HG03095 (cell line): ENCODE data around the gene TOLLIP.
"Not testable (repeated sequence)": the region's sequence is repeated elsewhere in the genome, so short reads cannot be mapped to it uniquely, and the experiment has no call there.

ENCODE experiments used
- ATAC-seq: cut with Tn5 transposase; IDR thresholded peaks from one replicate; pipeline ENCODE4 v1.9.1; 2021; ENCODE audit warnings: moderate library complexity; ENCODE audit not compliant: unreplicated experiment

The TOLLIP gene

GRCh38 chr11:1251236-1251770, 58.1 kb downstream of the TOLLIP start:
- ATAC-seq, result no peak

DNA sequence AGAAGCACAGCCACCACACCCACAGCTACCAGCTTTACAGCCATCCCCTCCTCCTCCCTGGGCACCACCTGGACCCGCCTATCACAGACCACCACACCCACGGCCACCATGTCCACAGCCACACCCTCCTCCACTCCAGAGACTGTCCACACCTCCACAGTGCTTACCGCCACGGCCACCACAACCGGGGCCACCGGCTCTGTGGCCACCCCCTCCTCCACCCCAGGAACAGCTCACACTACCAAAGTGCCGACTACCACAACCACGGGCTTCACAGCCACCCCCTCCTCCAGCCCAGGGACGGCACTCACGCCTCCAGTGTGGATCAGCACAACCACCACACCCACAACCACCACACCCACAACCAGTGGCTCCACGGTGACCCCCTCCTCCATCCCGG, 59.0 kb downstream of the TOLLIP start:
- ATAC-seq, result not testable (repeated sequence)

GRCh38 chr11:1248951-1249350, 60.5 kb downstream of the TOLLIP start:
- not testable (repeated sequence) for ATAC-seq

DNA sequence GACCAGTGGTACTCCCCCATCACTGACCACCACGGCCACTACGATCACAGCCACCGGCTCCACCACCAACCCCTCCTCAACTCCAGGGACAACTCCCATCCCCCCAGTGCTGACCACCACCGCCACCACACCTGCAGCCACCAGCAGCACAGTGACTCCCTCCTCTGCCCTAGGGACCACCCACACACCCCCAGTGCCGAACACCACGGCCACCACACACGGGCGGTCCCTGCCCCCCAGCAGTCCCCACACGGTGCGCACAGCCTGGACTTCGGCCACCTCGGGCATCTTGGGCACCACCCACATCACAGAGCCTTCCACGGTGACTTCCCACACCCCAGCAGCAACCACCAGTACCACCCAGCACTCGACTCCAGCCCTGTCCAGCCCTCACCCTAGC, 62.4 kb downstream of the TOLLIP start:
- not testable (repeated sequence) for ATAC-seq

DNA sequence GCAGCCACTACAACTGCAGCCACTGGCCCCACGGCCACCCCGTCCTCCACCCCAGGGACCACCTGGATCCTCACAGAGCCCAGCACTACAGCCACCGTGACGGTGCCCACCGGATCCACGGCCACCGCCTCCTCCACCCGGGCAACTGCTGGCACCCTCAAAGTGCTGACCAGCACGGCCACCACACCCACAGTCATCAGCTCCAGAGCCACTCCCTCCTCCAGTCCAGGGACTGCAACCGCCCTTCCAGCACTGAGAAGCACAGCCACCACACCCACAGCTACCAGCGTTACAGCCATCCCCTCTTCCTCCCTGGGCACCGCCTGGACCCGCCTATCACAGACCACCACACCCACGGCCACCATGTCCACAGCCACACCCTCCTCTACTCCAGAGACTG, 63.1 kb downstream of the TOLLIP start:
- ATAC-seq, result not testable (repeated sequence)

DNA sequence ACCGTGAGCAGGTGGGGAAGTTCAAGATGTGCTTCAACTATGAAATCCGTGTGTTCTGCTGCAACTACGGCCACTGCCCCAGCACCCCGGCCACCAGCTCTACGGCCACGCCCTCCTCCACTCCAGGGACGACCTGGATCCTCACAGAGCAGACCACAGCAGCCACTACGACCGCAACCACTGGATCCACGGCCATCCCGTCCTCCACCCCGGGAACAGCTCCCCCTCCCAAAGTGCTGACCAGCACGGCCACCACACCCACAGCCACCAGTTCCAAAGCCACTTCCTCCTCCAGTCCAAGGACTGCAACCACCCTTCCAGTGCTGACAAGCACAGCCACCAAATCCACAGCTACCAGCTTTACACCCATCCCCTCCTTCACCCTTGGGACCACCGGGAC, 63.7 kb downstream of the TOLLIP start:
- ATAC-seq, result not testable (repeated sequence)

GRCh38 chr11:1244557-1244956, 64.9 kb downstream of the TOLLIP start:
- ATAC-seq, result not testable (repeated sequence)

DNA sequence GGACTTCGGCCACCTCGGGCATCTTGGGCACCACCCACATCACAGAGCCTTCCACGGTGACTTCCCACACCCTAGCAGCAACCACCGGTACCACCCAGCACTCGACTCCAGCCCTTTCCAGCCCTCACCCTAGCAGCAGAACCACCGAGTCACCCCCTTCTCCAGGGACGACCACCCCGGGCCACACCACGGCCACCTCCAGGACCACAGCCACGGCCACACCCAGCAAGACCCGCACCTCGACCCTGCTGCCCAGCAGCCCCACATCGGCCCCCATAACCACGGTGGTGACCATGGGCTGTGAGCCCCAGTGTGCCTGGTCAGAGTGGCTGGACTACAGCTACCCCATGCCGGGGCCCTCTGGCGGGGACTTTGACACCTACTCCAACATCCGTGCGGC, 65.9 kb downstream of the TOLLIP start:
- not testable (repeated sequence) for ATAC-seq

GRCh38 chr11:1242751-1243150, 66.7 kb downstream of the TOLLIP start:
- not testable (repeated sequence) for ATAC-seq

GRCh38 chr11:1242289-1242688, 67.1 kb downstream of the TOLLIP start:
- ATAC-seq, result no peak

- ATAC-seq, result no peak
These were observed 67.7 kb downstream of the TOLLIP start for GRCh38 chr11:1241706-1242105.

DNA sequence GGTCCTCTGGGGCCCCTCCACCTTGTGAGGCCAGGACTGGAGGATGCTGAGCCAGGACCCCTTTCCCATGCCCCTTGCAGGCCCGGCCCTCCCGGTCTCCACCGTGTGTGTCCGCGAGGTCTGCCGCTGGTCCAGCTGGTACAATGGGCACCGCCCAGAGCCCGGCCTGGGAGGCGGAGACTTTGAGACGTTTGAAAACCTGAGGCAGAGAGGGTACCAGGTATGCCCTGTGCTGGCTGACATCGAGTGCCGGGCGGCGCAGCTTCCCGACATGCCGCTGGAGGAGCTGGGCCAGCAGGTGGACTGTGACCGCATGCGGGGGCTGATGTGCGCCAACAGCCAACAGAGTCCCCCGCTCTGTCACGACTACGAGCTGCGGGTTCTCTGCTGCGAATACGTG, 68.7 kb downstream of the TOLLIP start:
- no peak for ATAC-seq

- ATAC-seq, result no peak
These were observed 69.7 kb downstream of the TOLLIP start for GRCh38 chr11:1239596-1240205.

GRCh38 chr11:1238767-1239595, 70.5 kb downstream of the TOLLIP start:
- ATAC-seq, result no peak

- ATAC-seq, result no peak
These were observed 71.6 kb downstream of the TOLLIP start for GRCh38 chr11:1237851-1238250.

DNA sequence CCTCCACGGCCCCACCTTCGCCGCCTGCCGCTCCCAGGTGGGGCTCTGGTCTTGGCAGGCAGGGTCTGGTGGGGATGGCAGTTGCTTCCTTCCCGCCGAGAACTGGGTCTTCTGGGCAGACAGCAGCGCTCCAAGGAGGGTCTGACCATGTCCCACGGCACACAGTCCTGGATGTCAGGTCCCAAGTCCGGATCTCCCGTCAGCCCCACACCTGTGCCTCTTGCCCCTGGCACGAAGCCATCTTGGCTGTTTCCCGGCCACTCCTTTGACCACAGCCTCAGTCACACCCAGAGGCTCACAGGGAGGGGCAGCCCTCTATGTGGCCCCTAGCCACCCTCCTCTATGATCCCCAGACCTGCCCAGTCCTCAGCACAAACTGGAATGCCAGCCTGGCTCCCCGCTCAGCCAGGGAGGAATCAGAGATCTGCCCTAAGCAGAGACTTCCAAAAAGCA, 72.3 kb downstream of the TOLLIP start:
- ATAC-seq, result no peak

DNA sequence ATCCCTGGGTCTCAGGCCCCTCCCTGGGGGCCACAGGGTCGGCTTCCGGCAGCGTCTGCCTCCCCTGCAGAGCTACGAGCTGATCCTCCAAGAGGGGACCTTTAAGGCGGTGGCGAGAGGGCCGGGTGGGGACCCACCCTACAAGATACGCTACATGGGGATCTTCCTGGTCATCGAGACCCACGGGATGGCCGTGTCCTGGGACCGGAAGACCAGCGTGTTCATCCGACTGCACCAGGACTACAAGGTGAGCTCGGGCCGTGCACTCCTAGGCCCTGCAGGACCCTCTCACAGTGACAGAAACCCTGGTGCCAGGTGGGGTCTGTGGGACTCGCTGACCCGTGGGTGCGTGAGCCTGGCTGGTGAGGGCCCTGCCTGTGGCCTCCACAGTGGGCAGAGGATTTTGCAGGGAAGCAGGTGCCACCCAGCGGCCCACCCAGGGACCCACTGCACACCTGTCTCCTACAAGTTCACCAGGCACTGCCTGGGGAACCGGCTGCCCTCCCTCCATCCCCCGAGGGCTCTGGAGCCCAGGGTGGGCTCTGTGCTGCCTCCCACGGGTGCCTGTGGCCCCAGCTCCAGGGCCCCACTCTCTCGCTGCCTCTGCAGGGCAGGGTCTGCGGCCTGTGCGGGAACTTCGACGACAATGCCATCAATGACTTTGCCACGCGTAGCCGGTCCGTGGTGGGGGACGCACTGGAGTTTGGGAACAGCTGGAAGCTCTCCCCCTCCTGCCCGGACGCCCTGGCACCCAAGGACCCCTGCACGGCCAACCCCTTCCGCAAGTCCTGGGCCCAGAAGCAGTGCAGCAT, 72.9 kb downstream of the TOLLIP start:
- no peak for ATAC-seq

DNA sequence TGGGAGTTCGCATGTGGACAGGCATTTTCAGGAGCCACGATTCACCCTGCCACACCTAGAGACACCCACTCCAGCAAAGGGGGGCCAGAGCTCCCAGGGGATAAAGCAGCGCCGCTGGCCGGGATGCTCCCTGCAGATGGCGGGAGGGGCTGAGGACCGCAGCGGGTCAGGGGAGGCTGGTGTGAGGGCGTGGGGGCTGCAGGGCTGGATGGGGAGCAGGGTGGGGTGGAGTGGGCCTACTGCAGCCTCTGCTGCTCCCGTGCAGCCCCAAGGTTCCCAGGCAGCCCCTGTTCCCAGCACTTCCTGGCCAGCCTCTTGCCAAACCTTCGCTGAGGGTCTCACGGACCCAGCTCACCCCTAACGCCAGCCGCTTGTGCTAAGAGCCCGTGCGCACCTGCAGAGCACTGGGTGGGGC, 73.5 kb downstream of the TOLLIP start:
- ATAC-seq, result no peak

- ATAC-seq, result no peak
These were observed 74.0 kb downstream of the TOLLIP start for GRCh38 chr11:1235306-1235900.

DNA sequence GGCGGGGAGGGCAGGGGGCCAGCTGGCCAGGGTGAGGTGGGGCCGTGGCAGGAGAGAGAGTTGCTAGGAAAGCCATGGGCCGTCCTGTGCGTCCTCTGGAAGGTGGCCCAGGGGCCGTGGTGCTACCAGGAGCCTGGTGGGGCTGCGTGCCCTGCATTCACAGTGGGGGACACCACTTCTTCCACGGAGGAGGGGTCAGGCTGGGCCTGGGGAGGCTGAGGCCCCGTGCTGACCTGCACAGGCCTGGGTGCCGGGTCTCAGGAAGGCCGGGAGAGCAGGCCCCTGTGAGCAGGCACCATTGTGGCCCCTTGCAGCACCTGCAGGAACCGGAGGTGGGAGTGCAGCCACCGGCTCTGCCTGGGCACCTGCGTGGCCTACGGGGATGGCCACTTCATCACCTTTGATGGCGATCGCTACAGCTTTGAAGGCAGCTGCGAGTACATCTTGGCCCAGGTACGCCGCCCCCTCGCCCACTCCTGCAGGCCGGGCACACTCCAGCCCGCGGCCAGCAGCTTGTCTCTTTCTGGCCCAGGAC, 74.6 kb downstream of the TOLLIP start:
- no peak for ATAC-seq
